Urothelium cell line (cell line): ENCODE data around the gene FOXF1.
A peak's percentile ranks its signal among the peaks of the same experiment; 100 is the strongest.

ENCODE experiments used
- DNase-seq: peaks from one replicate; pipeline ENCODE4 v3.0.0; 2011; ENCODE audit warnings: low spot score, mixed read lengths
- FAIRE-seq: peaks from 2 replicates; lab custom pipeline; 2011; peaks lifted over from hg19 to GRCh38; lab: Jason Lieb, UNC

The FOXF1 gene

DNA sequence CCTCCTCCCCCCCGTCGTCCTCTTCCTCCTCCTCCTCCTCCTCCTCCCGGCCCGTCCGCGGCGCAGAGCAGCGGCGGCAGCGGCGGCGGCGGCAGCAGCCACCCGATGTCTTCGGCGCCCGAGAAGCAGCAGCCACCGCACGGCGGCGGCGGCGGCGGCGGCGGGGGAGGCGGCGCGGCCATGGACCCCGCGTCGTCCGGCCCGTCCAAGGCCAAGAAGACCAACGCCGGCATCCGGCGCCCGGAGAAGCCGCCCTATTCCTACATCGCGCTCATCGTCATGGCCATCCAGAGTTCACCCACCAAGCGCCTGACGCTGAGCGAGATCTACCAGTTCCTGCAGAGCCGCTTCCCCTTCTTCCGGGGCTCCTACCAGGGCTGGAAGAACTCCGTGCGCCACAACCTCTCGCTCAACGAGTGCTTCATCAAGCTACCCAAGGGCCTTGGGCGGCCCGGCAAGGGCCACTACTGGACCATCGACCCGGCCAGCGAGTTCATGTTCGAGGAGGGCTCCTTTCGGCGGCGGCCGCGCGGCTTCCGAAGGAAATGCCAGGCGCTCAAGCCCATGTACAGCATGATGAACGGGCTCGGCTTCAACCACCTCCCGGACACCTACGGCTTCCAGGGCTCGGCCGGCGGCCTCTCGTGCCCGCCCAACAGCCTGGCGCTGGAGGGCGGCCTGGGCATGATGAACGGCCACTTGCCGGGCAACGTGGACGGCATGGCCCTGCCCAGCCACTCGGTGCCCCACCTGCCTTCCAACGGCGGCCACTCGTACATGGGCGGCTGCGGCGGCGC is at the start of gene FOXF1:
Gene FOXF1, plus strand, starts transcription at position 63 of the 797 bp plus-strand sequence. Its CDS starts 43 bp downstream, at position 106.
- DNase-seq = no peak
- FAIRE-seq = peak; percentile 32

DNA sequence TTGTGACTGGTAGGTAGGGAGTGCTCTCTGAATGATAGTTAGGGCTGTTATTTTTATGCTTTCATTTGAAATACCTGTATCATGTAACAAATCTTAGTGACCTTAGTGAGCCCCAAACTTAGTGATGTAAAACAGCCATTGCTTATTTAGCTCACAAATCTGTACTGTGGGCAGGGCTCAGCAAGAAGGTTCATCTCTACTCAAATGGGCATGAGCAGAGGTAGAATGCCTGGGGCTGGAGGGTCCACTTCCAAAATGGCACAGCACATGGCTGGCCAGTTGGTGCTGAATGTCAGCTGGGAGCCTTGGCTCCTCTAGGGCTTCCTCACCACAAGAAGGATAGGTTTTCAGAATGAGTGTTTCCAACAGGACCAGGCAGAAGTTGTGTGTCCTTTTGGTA is 49.3 kb upstream of the FOXF1 start:
- no peak for DNase-seq
- no peak for FAIRE-seq

DNA sequence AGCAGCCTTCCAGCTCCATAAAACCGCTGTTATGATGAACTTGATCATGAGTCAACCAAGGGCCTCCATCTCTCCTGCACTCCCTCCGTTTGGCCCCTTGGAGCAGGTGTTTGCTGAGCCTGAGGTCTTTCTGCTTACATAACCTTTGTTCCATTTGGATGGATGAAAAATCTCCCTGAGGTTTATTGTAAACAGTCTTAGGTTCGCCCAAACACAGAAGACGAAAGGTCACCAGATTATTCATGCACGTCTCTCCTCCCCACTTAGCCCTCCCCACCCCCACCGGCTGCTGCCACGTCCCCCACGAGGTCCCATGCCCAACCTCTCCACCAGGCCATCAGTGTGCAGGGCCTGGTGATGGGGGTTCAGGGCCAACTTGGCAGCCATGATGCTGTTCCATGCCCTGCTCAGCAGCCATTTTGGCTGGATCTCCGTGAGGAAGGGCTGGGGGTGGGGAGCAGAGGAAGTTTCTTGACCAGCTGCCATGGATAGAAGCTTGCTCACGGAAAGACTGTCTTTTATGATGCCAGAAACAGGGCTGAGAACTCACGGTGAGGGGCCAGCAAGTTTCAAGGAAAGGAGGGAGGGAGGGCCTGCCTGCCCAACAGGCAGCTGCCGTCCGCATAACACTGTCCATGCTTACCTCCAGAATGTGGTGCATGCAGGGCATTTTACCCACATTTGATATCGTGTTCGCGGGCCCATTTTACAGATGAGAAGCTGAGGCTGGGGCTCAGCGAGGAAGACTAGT is 47.8 kb upstream of the FOXF1 start:
- FAIRE-seq = no peak
- no peak for DNase-seq

DNA sequence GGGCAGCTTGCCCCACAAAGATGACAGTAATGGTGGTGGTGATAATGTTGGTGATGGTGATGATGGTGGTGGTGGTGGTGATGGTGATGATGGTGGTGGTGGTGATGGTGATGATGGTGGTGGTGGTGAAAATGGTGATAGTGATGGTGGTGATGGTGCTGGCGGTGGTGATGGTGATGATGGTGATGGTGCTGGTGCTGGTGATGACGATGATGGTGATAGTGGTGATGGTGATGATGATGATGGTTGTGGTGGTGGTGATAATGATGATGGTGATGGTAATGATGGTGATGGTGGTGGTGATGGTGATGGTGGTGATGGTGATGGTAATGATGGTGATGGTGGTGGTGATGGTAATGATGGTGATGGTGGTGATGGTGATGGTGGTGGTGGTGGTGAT is 46.3 kb upstream of the FOXF1 start:
- DNase-seq = no peak
- FAIRE-seq = peak; percentile 100

DNA sequence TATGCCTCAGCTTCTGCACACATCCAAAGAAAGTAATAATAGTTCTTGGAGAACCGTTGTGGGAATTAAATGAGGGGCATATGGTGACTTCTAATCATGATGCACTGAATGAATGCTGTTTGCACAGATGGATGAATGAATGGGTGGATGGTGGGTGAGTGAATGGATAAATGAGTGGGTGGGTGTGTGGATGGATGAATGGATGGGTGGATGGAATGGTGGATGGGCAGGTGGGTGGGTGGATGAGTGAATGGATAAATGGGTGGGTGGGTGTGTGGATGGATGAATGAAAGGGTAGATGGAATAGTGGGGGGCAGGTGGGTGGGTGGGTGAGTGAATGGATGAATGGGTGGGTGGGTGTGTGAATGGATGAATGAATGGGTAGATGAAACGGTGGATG is 44.9 kb upstream of the FOXF1 start:
- peak; percentile 5 for FAIRE-seq

DNA sequence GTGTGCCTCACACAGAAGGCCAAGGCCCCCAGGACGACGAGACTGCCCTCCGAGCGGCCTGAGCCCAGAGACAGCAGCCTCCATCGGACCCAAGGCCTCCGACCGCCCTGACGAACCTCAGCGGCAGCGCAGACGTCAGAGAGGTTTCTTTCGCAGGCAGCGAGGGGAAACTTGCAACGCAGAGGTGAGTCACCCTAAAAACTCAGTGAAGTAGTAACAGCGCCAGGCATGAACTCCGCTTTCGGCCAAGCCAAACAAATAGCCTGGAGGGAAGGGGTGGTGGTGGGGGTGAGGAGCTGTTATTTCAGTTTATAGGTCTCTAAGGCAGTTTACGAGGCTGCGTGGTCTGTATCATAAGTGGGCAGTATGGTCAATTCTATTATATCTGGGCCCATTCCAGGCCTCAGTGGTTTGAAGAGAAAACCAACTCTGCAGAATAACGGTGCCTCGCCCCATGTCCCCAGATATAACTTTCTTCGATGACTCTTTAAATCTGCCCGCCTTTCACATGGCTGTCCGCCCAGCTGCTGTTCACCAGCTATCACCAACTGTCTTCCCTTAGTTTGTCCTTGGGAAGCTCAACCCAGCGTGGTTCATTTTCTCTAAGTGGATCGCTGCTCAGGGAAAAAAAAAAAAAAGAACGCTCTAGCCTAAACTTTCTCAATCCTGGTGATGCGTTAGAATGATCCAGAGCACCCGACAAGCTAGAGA is 43.5 kb upstream of the FOXF1 start:
- DNase-seq = peak; percentile 56
- FAIRE-seq = peak; percentile 13

More for the DNA sequence above, 44.9 kb upstream of the FOXF1 start:
- no peak for DNase-seq

DNA sequence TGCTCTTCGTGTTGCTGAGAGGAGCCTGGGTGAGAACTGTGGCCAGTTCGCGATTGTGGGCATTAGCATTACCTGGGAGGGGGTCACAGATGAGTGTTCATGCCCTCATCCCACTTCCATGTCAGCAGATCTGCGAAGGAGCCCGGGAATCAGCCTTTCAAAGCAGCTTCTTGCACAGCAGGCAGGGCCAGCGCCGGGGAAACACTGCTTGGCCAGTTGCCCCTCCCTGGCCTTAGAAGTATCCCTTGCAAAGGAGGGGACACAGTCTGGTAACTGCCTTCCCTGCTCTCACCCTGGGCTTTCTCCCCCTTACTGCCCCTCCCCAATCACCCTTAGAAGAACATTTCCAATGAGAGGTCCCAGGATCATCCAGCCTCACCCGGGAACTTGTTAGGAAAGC is 42.8 kb upstream of the FOXF1 start:
- DNase-seq = no peak
- no peak for FAIRE-seq

DNA sequence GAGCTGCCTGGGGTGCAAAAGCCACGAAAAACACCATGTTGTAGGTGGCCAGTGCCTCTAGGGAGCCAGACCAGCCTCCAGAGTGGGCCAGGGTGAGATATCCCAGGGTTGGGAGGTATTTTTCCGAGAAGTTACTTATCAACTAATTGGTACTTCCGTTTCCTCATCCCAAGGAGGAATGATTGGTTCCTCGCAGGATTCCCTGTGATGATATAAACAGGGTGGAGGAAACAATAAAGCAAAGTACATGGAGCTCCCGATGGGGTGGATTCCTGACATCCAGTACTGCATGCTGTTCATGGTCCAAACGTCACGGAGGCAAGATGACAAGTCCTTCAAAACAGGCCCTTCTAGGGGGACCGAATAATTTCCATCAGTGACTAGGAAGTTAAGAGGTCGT is 39.4 kb upstream of the FOXF1 start:
- FAIRE-seq (no peak), DNase-seq (no peak)

DNA sequence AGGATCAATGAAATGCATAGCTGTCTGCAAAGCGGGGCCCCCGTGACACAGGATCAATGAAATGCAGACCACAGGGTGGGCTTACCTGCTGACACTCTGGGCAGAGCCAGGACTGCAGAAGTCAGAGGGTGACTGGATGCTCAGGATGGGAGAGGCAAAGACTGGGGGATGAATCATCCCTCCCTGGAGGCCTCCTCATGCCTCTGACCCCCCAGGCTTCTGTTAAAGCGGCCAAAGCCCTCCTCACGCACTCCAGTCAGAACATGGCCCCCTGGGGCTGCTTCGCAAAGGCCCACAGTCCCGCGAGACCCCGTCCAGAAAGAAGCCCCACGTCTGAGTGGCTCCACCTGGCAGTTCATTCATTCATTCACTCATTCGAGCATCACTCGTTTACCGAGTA is 38.4 kb upstream of the FOXF1 start:
- no peak for FAIRE-seq
- no peak for DNase-seq

DNA sequence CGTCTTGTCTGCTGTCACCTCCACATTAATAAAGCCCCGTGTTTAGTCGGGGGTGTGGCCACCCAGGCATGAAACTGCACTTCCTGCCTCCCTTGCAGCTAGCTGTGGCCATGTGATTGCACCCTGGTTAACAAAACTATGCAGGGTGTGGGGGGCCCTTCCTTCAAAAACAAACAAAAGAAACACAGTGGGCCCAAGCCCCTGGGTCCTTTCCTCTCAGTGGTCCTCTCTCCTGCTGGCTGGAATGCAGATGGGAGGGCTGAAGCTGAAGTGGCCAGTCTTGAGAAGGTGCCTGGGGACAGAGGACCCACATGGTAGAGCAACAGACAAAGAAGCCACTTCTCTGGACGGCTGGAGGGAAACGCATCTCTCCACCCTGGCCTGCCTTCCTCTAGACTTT is 38.0 kb upstream of the FOXF1 start:
- DNase-seq (no peak), FAIRE-seq (no peak)

DNA sequence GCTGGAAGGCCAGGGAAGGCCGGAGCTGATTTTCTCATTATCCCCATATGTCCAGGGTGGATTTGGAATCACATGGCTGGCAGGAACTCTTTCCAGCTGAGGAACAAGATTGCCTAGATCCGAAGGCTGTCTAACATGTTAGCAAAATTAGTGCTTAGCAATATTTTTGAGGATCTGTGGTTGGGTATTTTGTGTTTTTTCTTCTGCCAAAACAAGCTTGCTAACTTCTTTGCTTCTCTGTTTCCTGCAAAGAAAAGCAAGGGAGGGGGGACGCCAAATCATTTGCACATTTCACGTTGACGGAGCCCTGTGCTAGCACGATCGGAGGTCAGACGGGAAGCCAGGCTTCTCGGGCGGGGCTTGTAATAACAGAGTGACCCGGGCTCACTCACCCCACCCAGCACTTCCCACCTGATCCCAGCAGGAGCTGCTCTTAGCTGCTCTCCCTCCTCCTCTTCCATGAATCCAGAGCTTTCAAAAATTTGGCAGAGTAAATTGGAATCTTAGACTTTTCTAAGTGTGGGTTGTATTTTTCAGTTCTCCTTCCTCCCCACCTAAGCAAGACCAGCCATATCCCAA is 33.3 kb upstream of the FOXF1 start:
- no peak for DNase-seq
- no peak for FAIRE-seq

DNA sequence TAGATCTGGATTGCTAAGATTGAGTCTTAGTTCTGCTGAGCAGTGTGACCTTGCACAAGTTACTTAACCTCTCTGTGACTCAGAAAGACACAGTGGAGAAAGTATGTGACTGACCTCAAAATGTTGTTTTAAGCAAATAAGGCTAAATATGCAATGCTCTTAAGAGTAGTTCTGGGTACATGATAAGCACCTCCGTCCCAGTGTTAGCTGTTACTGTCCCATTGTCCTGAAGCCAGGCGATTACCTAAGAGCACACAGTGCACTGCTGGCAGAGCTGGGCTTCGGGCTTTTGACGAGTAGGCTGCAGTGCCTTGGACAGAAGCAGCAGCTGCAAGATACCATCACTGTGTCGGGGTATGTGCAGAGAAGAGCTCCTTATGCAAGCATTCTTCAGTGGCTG is 32.7 kb upstream of the FOXF1 start:
- no peak for DNase-seq
- FAIRE-seq = no peak

DNA sequence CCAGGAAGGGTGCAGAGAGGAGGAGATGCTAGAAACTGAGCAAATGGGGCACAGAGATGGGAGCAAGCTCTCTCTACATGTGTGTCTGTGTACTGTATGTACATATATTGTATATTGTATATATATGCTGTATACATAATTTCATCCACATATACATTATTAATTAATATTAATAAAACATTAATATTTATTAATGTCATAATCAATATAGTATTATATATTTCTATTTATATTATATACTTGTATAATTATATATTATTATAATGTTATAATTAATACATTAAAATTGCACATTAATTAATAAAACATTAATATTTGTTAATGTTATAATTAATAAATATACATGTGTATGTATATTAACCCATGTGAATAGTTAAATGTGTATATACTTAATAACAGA is 31.5 kb upstream of the FOXF1 start:
- FAIRE-seq (no peak), DNase-seq (no peak)

DNA sequence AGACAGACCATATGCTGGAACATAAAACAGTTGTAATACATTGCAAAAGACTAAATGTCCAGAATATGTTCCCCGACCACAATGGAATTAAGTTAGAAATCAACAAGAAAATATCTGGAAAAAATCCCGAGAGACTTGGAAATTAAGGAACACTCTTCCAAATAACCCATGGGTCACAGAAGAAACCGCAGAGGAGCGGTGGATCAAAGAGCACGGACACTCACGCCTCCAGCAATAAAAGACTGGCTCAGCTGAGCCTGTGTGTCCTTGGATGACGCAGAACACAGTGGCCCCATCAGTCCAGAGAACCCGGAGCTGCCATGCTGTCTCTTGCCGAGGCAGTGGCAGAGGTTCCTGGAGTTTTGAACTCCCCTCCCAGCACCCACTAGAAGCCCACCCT is 30.9 kb upstream of the FOXF1 start:
- FAIRE-seq (no peak), DNase-seq (no peak)

DNA sequence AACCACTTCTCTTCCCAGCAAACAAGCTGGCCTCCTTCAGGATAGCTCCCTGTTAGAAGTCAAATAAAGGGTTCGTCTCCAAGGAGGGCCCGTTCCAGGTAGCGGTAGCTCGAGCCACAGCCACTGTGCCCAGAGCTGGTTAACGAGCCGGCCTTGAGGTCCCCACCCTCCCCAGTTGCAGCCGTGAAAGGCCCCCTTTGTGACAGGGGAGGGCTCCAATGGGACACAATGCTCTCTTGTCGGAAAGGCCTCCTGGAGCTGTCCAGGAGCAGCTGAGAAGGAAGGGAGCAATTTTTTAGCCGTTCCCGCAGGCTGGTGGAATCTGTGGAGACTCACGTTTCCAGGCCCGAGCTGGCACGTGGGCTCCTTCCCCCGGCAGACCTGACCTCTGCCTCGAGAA is 29.9 kb upstream of the FOXF1 start:
- no peak for FAIRE-seq
- no peak for DNase-seq

DNA sequence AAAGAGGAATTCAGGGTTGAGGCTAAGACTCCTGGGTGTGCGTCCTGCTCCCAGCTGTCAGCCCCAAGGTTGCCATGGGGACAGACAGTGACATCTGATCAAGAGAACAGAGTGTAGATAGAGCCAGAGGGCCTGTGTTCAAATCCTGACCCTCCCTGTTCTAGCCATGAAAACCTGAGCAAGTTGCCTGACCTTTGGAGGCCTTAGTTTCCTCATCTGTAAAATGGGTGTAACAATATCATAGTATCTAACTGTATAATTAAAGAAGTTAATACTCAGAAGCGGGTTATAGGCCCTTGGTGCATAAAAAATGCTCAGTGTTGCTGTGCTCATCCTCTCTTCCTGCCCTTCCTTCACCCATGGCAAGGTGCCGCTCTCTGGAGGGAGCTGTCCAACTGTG is 28.7 kb upstream of the FOXF1 start:
- DNase-seq (no peak), FAIRE-seq (no peak)

DNA sequence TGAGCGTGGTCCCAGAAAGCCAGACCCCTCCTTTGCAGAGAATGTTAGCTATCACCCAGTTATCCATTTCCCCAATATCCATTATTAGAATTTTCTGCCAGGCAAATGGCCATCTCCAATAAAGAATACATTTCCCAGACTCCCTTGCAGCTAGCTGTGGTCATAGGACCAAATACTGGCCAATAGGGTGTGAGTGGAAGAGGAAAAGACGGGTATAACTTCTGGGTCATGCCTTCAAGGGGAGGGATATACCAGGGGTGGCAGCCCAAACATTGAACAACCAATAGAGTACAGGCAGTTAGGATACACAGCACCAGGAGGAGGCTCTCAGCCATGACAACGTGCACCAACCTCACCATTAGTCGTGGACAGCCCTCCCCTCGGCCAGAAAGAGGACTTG is 26.1 kb upstream of the FOXF1 start:
- FAIRE-seq (no peak), DNase-seq (no peak)

DNA sequence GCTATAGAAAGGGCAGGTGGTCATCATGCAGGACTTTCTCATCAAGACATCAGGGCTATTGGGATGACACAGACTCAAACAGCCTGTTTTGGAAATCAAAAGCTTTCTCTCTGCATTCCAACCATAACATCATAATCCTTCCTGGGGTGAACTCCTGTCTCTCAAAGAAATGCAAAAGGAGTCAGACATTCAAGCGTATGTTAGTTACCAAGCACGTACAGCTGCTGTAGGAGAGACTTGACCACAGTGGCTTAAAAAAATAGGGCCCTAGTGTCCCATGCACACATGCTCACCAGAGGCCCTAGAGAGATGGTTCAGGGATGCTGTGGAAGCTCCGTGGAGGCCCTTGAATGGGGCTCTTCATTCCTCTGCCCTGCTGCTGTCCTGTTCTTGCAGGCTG is 24.6 kb upstream of the FOXF1 start:
- DNase-seq = no peak
- no peak for FAIRE-seq

DNA sequence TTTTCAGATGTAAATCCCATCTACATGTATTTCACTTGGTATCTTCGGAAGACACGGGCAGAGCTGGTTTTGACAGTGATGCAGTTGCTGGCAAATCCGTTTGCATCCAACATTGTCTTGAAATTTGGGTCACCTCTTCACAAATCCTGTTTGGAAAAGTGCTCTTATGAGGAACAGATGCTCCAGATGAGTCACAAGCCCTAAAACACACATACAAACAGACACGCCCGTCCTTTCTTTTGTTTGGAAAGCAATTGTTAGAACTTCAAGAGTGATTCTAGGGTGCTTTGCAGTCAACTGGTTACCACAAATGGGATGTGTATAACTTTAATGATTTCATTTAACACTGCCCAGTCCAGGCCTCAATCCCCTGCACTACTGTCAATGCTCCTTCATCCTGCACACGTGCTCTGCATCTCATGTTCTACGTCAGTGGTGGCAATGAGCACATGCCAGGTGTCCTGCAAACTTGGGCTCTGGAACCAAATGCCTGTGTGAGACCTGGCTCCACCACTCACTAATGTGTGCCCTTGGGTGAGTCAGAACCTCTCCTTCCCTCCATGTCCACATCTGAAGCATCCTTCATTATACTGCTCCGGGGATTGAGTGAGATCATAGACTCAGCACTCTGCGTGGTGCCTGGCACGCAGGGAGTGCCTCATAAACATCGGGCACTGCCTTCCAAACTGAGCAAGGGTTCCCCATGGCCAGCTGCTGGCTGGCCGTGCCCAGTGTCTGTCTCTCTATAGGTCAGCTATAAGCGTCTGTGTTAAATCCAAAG is 19.3 kb upstream of the FOXF1 start:
- FAIRE-seq (peak; percentile 50), DNase-seq (peak; percentile 53)

DNA sequence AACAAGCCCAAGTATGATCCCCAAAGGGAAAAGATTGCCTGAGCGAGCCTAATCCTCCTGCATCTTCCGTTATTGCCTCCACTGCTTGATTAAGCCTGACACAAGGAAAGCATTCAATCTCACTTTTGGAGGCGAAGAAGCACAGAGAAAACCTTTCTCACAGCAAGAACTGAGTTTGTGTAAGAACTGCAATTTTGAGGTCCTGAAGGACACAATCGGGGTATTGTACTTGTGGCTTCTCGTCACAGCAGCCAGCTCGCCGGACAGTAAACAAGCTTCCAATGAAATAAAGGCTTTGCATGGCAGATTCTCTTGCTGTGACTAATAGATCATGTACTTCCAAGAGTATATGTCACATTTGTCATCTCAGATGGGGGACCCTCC is 18.7 kb upstream of the FOXF1 start:
- no peak for DNase-seq
- no peak for FAIRE-seq
